Glomerular endothelial cell (primary cell): ENCODE results near the gene RAB3A. TPM values are rescaled to one million over a fixed set of nuclear protein-coding genes. Genes with fewer than 3 reads are reported as not detected.
"Not testable (repeated sequence)": the region's sequence is repeated elsewhere in the genome, so short reads cannot be mapped to it uniquely, and the experiment has no call there.

Source experiments
- DNase-seq: peaks from one replicate; pipeline ENCODE4 v3.0.0-alpha.2; 2011; ENCODE audit warnings: low read depth, low spot score; ENCODE audit errors: extremely low read depth
- total RNA-seq: library from RNA; depleted of rRNA; stranded (reverse); fragments of >200 nt; gene quantifications from 2 replicates; pipeline ENCODE4 v1.2.3, GENCODE V29; 2015

RAB3A gene
- total RNA-seq, 1 donor from 2014 or later: 4.1 TPM

GRCh38 chr19:18171605-18172327 is 32.1 kb downstream of the RAB3A start:
- no peak for DNase-seq

DNA sequence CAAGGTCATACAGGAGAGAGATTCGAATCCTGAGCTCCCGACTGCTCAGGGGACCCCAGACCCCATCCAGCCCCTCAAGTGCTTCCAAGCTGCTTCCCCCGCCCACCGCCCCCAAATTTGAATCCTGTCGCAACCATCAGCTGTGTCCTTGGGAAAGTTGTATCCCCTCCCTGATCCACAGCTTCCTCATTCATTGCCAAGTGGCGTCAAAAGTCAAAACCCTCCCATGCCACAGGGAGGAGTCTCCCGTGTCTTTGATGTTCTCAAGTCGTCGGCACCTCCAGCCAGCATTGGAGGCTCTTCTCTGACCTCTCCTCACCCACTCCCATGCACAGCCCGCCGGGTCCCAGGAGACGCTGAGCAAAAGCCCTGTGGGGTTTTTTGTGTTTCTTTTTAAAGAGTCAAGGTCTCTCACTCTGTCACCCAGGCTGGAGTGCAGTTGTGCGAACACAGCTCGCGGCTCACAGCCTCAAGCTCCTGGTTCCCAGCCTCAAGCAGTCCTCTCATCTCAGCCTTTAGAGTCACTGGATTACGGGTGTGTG is 33.1 kb downstream of the RAB3A start:
- DNase-seq: no peak

DNA sequence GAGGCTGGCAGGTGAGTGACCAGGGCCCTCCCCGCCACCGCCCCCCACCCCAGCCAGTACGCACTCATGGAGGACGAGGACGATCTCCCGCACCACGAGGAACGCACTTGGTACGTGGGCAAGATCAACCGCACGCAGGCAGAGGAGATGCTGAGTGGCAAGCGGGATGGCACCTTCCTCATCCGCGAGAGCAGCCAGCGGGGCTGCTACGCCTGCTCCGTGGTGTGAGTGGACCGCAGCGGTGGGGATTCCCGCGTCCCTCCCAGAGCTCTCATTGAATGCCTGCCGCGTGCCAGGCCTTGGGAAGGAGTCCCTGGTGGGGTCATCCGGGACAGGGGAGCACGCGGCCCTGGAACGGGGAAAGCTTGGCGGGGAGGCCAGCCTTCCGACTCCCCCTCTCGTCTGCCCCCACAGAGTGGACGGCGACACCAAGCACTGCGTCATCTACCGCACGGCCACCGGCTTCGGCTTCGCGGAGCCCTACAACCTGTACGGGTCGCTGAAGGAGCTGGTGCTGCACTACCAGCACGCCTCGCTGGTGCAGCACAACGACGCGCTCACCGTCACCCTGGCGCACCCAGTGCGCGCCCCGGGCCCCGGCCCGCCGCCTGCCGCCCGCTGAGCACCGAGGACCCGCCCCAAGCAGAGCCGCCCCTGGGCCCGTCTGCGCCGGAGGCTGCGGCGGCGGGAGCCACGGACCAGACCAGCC is 35.0 kb downstream of the RAB3A start:
- no peak for DNase-seq

- DNase-seq: no peak
Measured at GRCh38 chr19:18167975-18168645, 35.7 kb downstream of the RAB3A start.

DNA sequence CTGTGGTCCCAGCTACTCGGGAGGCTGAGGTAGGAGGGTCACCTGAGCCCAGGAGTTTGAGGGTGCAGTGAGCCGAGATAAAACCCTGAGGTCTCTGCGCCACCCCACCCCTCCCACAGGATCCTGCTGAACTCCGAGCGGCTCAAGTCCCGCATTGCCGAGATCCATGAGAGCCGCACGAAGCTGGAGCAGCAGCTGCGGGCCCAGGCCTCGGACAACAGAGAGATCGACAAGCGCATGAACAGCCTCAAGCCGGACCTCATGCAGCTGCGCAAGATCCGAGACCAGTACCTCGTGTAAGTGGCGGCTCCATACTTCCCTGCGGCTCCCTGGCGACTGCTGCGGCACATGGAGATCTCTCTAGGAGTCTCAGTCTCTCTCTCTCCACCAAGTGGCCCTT is 36.8 kb downstream of the RAB3A start:
- DNase-seq: no peak

GRCh38 chr19:18165794-18166544 is 37.9 kb downstream of the RAB3A start:
- no peak for DNase-seq

GRCh38 chr19:18164072-18164471 is 39.8 kb downstream of the RAB3A start:
- DNase-seq: no peak

DNA sequence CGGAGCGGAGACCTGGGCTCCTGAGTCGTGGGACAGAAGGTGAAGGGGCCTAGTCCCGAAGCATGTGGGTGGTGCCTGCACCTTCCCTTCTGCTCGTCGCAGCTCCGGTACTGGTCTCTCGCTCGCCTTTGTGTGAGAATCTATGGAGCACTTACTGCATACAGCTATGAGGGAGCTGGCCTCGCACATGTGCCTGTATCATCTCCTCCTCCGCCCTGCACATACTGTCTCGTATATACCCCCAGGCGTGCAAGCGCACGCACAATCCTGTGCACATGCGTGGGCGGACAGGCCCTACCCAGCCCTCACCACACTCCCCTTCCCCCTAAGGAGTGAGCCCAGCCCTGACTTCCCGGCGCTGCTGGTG is 42.2 kb downstream of the RAB3A start:
- DNase-seq: no peak

GRCh38 chr19:18160971-18161635 is 42.7 kb downstream of the RAB3A start:
- DNase-seq: no peak

DNA sequence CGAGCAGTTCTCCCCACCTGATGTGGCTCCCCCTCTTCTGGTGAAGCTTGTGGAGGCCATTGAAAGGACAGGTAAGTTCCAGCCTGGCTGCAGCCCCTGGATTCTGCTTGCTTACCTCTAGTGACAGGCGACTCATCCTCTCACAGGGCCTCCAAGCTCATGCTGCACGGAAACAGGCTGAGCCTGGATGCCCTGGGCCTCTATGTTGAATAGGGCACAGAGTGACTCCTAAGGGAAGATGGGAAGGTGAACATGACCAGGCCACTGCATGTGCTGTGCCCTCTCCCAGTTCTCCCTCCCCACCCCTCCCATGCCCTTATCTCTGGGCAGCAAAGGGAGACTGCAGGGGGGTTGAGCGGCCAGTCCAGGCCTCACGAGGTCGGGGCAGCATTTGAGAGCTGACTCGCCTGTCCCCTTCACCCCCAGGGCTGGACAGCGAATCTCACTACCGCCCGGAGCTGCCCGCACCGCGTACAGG is 43.3 kb downstream of the RAB3A start:
- no peak for DNase-seq

DNA sequence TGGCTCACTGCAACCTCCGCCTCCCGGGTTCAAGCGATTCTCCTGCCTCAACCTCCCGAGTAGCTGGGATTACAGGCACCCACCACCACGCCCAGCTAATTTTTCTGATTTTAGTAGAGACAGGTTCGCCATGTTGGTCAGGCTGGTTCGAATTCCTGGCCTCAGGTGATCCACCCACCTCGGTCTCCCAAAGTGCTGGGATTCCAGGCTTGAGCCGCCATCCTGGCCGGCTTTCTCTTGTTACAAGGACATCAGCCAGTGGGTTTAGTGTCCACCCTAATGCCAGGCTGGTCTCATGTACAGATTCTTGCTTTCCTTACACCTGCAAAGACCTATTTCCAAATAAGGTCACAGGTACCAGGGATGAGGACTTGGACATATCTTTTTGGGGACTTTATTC is 44.0 kb downstream of the RAB3A start:
- no peak for DNase-seq

DNA sequence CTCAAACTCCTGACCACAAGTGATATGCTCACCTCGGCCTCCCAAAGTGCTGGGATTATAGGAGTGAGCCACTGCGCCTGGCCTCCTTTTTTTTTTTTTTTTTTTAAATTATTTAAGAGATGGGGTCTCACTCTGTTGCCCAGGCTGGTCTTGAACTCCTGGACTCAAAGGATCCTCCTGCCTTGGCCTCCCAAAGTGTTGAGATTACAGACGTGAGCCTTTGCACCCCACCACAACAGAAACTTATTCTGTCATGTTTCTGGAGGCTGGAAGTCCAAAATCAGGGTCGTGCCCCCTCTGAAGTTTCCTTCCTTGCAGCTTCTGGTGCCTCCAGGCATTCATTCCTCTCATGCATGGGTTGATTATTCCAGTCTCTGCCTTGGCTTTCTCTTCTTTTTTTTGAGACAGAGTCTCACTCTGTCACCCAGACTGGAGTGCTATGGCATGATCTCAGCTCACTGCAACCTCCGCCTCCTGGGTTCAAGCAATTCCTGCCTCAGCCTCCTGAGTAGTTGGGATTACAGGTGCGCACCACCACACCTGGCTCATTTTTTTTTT is 44.7 kb downstream of the RAB3A start:
- DNase-seq: not testable (repeated sequence)

GRCh38 chr19:18158467-18158866 is 45.4 kb downstream of the RAB3A start:
- no peak for DNase-seq

DNA sequence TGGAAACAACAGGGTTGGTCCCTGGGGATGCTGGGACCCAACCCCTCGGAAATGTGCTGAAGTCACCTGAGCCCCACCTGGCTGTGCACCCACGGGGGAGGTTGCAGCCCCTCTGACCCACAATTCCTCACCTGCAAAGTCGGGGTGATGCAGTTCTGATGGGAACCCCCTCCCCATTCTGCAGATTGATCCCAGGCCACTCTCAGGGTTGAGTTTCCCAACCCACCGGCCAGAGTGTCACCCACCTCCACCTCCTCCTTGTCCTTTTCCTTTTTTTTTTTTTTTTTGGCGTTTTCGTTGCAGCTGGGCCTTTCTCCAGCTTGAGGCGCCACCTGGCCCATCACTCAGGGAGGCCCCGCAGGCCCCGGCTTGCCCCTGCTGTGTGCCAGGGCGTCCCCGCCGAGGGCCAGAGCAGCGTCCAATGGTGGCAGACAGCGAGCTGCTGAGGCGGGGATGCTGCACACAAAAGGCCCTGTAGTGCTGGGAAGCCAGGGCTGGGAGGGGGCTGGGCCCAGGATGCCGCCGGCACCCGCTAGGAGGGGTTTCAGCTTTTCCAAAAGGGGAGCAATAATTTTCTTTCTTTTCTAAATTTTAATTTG is 46.3 kb downstream of the RAB3A start:
- DNase-seq: no peak

DNA sequence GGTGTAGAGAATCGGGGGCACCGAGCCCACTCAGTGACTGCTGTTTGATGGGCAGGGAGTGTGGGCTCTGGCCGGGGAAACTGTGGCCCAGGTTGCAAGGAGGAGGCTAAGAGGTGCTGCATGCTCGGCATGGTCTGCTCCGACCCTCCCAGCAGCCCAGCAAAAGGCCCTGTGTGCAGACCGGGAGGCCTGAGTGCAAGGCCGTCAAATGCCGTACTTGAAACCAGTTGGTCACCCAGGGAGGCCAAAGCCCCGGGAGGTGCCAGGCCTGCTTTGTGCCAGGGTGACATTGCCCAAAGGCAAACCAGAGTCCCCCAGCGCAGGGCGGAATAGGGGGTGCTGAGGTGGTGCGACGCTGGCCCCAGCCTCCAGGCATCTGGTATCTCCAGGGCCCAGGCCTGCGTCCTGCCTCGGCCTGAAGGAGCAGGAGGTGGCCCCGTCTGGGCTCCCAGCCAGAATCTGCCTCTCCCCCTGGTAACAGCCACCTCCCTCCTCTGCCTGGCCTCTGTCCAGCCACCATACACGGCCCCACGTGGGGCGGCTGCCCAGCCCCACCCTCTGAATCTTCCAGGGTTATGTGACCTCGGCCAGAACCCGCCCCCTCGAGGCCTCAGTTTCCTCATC is 46.9 kb downstream of the RAB3A start:
- DNase-seq: no peak

DNA sequence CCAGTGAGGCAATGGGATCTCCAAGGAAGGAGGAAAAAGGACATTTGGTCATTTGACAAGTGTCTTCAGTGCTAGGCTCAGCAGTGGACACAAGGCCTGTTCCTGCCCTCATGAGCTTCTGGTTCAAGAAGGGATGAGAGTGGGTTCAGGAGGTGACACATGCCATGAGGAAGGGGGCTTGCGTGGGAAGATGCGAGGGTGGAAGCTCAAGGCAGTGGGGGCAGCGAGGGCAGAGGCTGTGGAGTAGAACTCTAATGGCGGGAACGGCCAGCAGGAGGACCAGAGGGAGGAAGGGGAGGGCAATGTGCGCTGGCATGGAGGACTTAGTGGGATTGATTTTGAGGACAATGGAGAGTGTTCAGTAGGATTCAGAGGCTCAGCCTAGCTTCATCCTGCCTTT is 47.6 kb downstream of the RAB3A start:
- DNase-seq: no peak

DNA sequence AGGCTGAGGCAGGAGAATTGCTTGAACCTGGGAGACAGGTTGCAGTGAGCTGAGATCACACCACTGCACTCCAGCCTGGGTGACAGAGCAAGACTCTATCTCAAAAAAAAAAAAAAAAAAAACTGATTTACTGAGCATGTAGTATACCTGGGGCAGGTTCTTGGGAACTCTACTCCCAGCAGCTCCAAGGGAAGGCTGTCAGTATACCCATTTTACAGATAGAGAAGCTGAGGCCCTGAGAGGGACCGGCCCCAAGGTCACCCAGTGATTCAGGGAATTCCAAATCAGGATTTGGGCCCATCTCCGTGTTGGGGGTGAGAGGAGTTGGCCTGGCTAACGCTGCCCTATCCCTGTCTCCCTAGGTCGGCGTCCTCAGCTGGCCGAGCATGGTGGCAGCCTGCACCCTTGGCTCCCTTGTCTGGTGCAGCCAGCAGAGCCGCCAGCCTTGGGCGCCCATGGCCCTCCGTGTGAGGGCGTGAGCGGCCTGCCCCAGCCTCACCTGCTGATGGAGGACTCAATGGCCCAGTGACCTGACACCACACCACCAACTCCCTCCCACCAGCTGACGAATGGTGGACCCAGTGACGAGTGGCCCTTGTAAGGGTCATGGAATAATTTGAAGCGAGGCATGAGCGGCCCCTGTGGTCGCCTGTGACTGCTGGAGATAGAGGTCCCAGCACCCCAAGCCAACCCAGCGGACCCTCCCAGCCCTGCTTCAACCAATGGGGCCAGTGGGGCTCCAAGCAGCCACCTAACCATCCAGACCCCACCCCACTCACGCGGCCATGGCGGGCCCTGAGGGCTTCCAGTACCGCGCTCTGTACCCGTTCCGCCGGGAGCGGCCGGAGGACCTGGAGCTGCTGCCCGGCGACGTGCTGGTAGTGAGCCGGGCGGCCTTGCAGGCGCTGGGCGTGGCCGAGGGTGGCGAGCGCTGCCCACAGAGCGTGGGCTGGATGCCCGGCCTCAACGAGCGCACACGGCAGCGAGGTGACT is 48.5 kb downstream of the RAB3A start:
- no peak for DNase-seq

DNA sequence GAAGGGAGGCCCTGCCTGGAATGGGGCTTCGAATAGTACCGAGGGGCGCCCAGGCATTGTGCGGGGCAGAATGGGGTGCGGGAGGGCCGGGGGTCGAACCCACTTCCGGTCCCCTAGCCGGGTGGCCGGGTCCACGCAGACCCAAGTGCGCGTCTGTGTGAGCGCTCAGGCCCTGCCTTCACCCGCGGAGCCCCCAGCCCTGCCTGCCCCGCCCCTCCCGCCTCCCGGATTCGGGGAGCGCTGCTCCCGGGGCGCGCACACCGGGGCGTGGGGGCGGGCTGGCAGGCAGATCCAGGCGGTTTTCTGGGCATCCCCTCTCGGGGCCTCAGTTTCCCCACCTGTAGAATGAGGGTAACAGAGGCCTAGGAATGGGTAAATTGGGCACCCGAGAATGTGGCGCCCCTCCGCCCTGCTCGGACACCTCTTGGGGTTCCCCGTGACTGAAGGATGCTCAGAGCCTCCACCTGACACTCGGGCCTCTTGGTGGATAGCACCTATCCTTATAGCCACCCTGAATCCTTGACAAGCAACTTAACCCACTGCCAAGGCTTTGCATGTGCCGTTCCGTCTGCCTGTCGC is 50.2 kb downstream of the RAB3A start:
- DNase-seq: no peak
